ENCODE measurements around the gene ZBTB7C.

DNA sequence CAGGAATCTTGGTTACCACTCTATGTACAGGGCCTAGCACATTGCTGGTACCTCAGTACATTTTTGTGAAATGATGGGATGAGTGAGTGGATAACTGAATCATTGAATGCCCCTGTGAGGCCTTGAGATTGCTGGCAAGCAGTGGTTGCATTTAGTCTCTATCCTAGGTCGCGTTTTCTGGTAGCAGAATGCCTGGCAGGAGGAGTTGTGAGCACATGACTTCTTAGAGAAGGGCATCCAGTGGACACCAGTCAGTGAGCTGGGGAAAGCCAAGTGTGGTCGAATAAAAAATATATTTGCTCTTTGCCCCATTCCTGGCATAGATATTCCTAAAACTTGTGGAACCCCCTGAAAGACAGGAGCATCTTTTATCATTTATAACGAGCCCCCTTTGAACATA lies 416.9 kb downstream of the ZBTB7C start:
- TF ChIP-seq, protein P1, sequence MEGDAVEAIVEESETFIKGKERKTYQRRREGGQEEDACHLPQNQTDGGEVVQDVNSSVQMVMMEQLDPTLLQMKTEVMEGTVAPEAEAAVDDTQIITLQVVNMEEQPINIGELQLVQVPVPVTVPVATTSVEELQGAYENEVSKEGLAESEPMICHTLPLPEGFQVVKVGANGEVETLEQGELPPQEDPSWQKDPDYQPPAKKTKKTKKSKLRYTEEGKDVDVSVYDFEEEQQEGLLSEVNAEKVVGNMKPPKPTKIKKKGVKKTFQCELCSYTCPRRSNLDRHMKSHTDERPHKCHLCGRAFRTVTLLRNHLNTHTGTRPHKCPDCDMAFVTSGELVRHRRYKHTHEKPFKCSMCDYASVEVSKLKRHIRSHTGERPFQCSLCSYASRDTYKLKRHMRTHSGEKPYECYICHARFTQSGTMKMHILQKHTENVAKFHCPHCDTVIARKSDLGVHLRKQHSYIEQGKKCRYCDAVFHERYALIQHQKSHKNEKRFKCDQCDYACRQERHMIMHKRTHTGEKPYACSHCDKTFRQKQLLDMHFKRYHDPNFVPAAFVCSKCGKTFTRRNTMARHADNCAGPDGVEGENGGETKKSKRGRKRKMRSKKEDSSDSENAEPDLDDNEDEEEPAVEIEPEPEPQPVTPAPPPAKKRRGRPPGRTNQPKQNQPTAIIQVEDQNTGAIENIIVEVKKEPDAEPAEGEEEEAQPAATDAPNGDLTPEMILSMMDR (IDR thresholded peaks at IDR 0.05; ENCODE audit: insufficient read depth, low read length, poor library complexity, severe bottlenecking) = no peak
- no peak for TF ChIP-seq EZH2phosphoT487 (conservative IDR thresholded peaks at IDR 0.05; ENCODE audit: low read length)

Measured in SU-DHL-6 (cell line).